ENCODE results near the gene MARCO.
"Not testable (repeated sequence)": the region's sequence is repeated elsewhere in the genome, so short reads cannot be mapped to it uniquely, and the experiment has no call there.

The MARCO gene

GRCh38 chr2:118992740-118993391 lies 50.9 kb downstream of the MARCO start:
- H3K27ac Mint-ChIP-seq = no peak overlapping the region
- H3K27me3 Mint-ChIP-seq (ENCODE audit: low read depth, poor library complexity) = peaks cover 36% of the 10 kb centered on the region
- H3K9me3 Mint-ChIP-seq = peaks cover 7% of the 10 kb centered on the region
- H3K4me3 Mint-ChIP-seq = no peak overlapping the region
- peaks cover 5% of the 10 kb centered on the region for H3K4me1 Mint-ChIP-seq
- no peak for TF ChIP-seq CTCF (IDR thresholded peaks at IDR 0.05)
- no peaks in the 10 kb centered on the region for H3K36me3 Mint-ChIP-seq (ENCODE audit: low read depth)
- DNase-seq = no peak

- DNase-seq = no peak
- TF ChIP-seq CTCF (IDR thresholded peaks at IDR 0.05) = no peak
- H3K4me3 Mint-ChIP-seq = no peak overlapping the region
- H3K36me3 Mint-ChIP-seq (ENCODE audit: low read depth) = no peaks in the 10 kb centered on the region
- H3K27me3 Mint-ChIP-seq (ENCODE audit: low read depth, poor library complexity) = peaks cover 33% of the 10 kb centered on the region
- peaks cover 12% of the 10 kb centered on the region for H3K9me3 Mint-ChIP-seq
- H3K27ac Mint-ChIP-seq = no peak overlapping the region
- H3K4me1 Mint-ChIP-seq = peaks cover 5% of the 10 kb centered on the region
These were observed 51.4 kb downstream of the MARCO start for GRCh38 chr2:118993392-118993752.

- H3K27ac Mint-ChIP-seq = no peak overlapping the region
- no peak for TF ChIP-seq CTCF (IDR thresholded peaks at IDR 0.05)
These were observed 52.2 kb downstream of the MARCO start for GRCh38 chr2:118994172-118994700.

GRCh38 chr2:118994778-118995177 lies 52.8 kb downstream of the MARCO start:
- Mint-ChIP-seq H3K9me3 (peaks cover 14% of the 10 kb centered on the region), H3K4me1 (no peaks in the 10 kb centered on the region), H3K27me3 (ENCODE audit: low read depth, poor library complexity) (peaks cover 27% of the 10 kb centered on the region), H3K36me3 (ENCODE audit: low read depth) (no peaks in the 10 kb centered on the region), H3K4me3 (no peak overlapping the region), H3K27ac (no peak overlapping the region)
- no peak for TF ChIP-seq CTCF (IDR thresholded peaks at IDR 0.05)
- DNase-seq = no peak

More at GRCh38 chr2:118994172-118994700, 52.2 kb downstream of the MARCO start:
- Mint-ChIP-seq H3K27me3 (ENCODE audit: low read depth, poor library complexity) (peaks cover 30% of the 10 kb centered on the region), H3K36me3 (ENCODE audit: low read depth) (no peaks in the 10 kb centered on the region), H3K9me3 (peaks cover 14% of the 10 kb centered on the region), H3K4me3 (no peak overlapping the region), H3K4me1 (peaks cover 3% of the 10 kb centered on the region)
- DNase-seq = no peak

GRCh38 chr2:119003856-119004255 lies 61.9 kb downstream of the MARCO start:
- not testable (repeated sequence) for H3K4me1 Mint-ChIP-seq; DNase-seq; H3K27ac Mint-ChIP-seq; H3K36me3 Mint-ChIP-seq (ENCODE audit: low read depth); H3K4me3 Mint-ChIP-seq
- Mint-ChIP-seq H3K9me3 (peaks cover 29% of the 10 kb centered on the region), H3K27me3 (ENCODE audit: low read depth, poor library complexity) (peaks cover 35% of the 10 kb centered on the region)

GRCh38 chr2:119004602-119005001 lies 62.6 kb downstream of the MARCO start:
- no peak for DNase-seq
- Mint-ChIP-seq H3K36me3 (ENCODE audit: low read depth) (no peaks in the 10 kb centered on the region), H3K27me3 (ENCODE audit: low read depth, poor library complexity) (peaks cover 42% of the 10 kb centered on the region), H3K27ac (no peak overlapping the region), H3K4me3 (no peak overlapping the region), H3K9me3 (peaks cover 29% of the 10 kb centered on the region), H3K4me1 (no peaks in the 10 kb centered on the region)
- no peak for TF ChIP-seq CTCF (IDR thresholded peaks at IDR 0.05)
